Activated gamma-delta T cell (primary cell): Measurements from ENCODE around the gene CAPNS2.

ENCODE experiments used
- DNase-seq: peaks from one replicate; lab custom pipeline; 2025; lab: John Stamatoyannopoulos, UW
- total RNA-seq, 2 donors: gene quantifications; one replicate each; lab custom pipeline; 2026; lab: John Stamatoyannopoulos, UW

CAPNS2 gene
- 0 to 0.09 reads per million in 2 donors for total RNA-seq

GRCh38 chr16:55566432-55567175, at the start of gene CAPNS2:
TSS of gene CAPNS2 (plus strand) at chr16:55566684. CDS start at chr16:55566757, 73 bp downstream.
- no peak for DNase-seq

GRCh38 chr16:55521792-55522191, 44.7 kb upstream of the CAPNS2 start:
- DNase-seq = no peak

GRCh38 chr16:55526441-55526840, 40.0 kb upstream of the CAPNS2 start:
- DNase-seq = no peak

- no peak for DNase-seq
These were observed 38.6 kb upstream of the CAPNS2 start for GRCh38 chr16:55527885-55528284.

- no peak for DNase-seq
These were observed 37.5 kb upstream of the CAPNS2 start for GRCh38 chr16:55529018-55529417.

GRCh38 chr16:55530316-55530856, 36.1 kb upstream of the CAPNS2 start:
- DNase-seq = no peak

GRCh38 chr16:55532227-55532626, 34.3 kb upstream of the CAPNS2 start:
- DNase-seq = no peak

- no peak for DNase-seq
These were observed 31.7 kb upstream of the CAPNS2 start for GRCh38 chr16:55534756-55535155.

GRCh38 chr16:55539049-55539448, 27.4 kb upstream of the CAPNS2 start:
- DNase-seq = no peak

- DNase-seq = no peak
These were observed 27.0 kb upstream of the CAPNS2 start for GRCh38 chr16:55539488-55539887.

- no peak for DNase-seq
These were observed 26.3 kb upstream of the CAPNS2 start for GRCh38 chr16:55540221-55540620.

- DNase-seq = no peak
These were observed 23.9 kb upstream of the CAPNS2 start for GRCh38 chr16:55542459-55543082.

GRCh38 chr16:55543472-55543871, 23.0 kb upstream of the CAPNS2 start:
- DNase-seq = no peak

- DNase-seq = no peak
These were observed 13.9 kb upstream of the CAPNS2 start for GRCh38 chr16:55552621-55553020.

- no peak for DNase-seq
These were observed 11.0 kb upstream of the CAPNS2 start for GRCh38 chr16:55555436-55555835.

- no peak for DNase-seq
These were observed 9.3 kb upstream of the CAPNS2 start for GRCh38 chr16:55557186-55557585.

- no peak for DNase-seq
These were observed 7.3 kb upstream of the CAPNS2 start for GRCh38 chr16:55559233-55559632.

- DNase-seq = no peak
These were observed 6.5 kb upstream of the CAPNS2 start for GRCh38 chr16:55559933-55560516.

- DNase-seq = no peak
These were observed 5.1 kb upstream of the CAPNS2 start for GRCh38 chr16:55561319-55561848.

- no peak for DNase-seq
These were observed 3.5 kb upstream of the CAPNS2 start for GRCh38 chr16:55562936-55563335.

- no peak for DNase-seq
These were observed 2.7 kb upstream of the CAPNS2 start for GRCh38 chr16:55563797-55564196.

GRCh38 chr16:55565086-55565485, 1.4 kb upstream of the CAPNS2 start:
- no peak for DNase-seq

- no peak for DNase-seq
These were observed 898 bp downstream of the CAPNS2 start for GRCh38 chr16:55567382-55567781.
